HL-60 (cell line): ENCODE measurements around the gene ANXA2.

ENCODE experiments used
- DNase-seq, 2 experiments: peaks; one replicate each; pipeline ENCODE4 v3.0.0-alpha.2; 2010 to 2020; ENCODE audit warnings: low read depth in 1 of 2, low spot score in 1 of 2
- H3K27ac ChIP-seq: fragments of 250-450 bp; sonication (Bioruptor Pico); replicated peaks from 2 replicates; pipeline ENCODE4 v1.5.1; 2020; ENCODE audit warnings: mild to moderate bottlenecking, moderate library complexity
- H3K27me3 ChIP-seq: fragments of 250-450 bp; sonication (Bioruptor Pico); 2 replicates; pipeline ENCODE4 v1.5.1; 2021; ENCODE audit warnings: mild to moderate bottlenecking, moderate library complexity; ENCODE audit not compliant: insufficient read depth, poor library complexity, severe bottlenecking
- H3K4me3 ChIP-seq: replicated peaks from 2 replicates; pipeline ENCODE4 v1.5.1; 2011; ENCODE audit warnings: mild to moderate bottlenecking, control low read depth, low read length; ENCODE audit not compliant: insufficient read depth
- CTCF ChIP-seq: IDR thresholded peaks from one replicate; pipeline ENCODE4 v1.5.1; 2011; ENCODE audit warnings: low read length, control low read depth, inconsistent platforms; ENCODE audit not compliant: insufficient read depth
- GABPA ChIP-seq: IDR thresholded peaks from 2 replicates; pipeline ENCODE4 v1.6.1; 2012; ENCODE audit warnings: low read depth
- POLR2AphosphoS5 ChIP-seq: IDR thresholded peaks from 2 replicates; pipeline ENCODE4 v1.6.1; 2012; ENCODE audit warnings: low read depth
- REST ChIP-seq: IDR thresholded peaks from 2 replicates; pipeline ENCODE4 v1.6.1; 2012; ENCODE audit warnings: low read depth; ENCODE audit not compliant: insufficient replicate concordance
- SPI1 ChIP-seq: IDR thresholded peaks from 2 replicates; pipeline ENCODE4 v1.6.1; 2012; ENCODE audit warnings: low read depth, mild to moderate bottlenecking, borderline replicate concordance

ANXA2 gene

GRCh38 chr15:60385620-60386552 is 11.9 kb downstream of the ANXA2 start:
- TF ChIP-seq POLR2AphosphoS5: no peak
- no peak for TF ChIP-seq GABPA
- TF ChIP-seq REST: no peak
- no peak for TF ChIP-seq CTCF
- no peak for TF ChIP-seq SPI1

GRCh38 chr15:60384526-60385126 is 13.2 kb downstream of the ANXA2 start:
- DNase-seq: no peak
- Histone ChIP-seq H3K4me3 (no peak overlapping the region), H3K27me3 (no peaks in the 10 kb centered on the region), H3K27ac (no peak overlapping the region)
- TF ChIP-seq POLR2AphosphoS5 (no peak), CTCF (no peak), GABPA (no peak), SPI1 (no peak), REST (no peak)

More at GRCh38 chr15:60385620-60386552, 11.9 kb downstream of the ANXA2 start:
- H3K4me3 ChIP-seq: no peak overlapping the region
- no peak for DNase-seq
- H3K27ac ChIP-seq: no peak overlapping the region
- no peaks in the 10 kb centered on the region for H3K27me3 ChIP-seq

GRCh38 chr15:60384053-60384452 is 13.7 kb downstream of the ANXA2 start:
- DNase-seq: no peak
- H3K4me3 ChIP-seq: no peak overlapping the region
- no peak overlapping the region for H3K27ac ChIP-seq
- H3K27me3 ChIP-seq: no peaks in the 10 kb centered on the region
- TF ChIP-seq SPI1 (no peak), CTCF (no peak), POLR2AphosphoS5 (no peak), REST (no peak), GABPA (no peak)
